Progenitor cell of endocrine pancreas (in vitro differentiated cells): ENCODE results near the gene DR1. TPM values are rescaled to one million over a fixed set of nuclear protein-coding genes. Genes with fewer than 3 reads are reported as not detected.

Experiments used
- DNase-seq: peaks from one replicate; pipeline ENCODE4 v3.0.0; 2021; ENCODE audit warnings: low spot score; ENCODE audit not compliant: unreplicated experiment
- H3K27ac Mint-ChIP-seq: 2 replicates; pipeline ENCODE4 v1.8.0; 2021; ENCODE audit warnings: mild to moderate bottlenecking, moderate library complexity, mixed read lengths
- H3K27me3 Mint-ChIP-seq: 2 replicates; pipeline ENCODE4 v1.8.0; 2021; ENCODE audit warnings: mixed read lengths
- H3K36me3 Mint-ChIP-seq: 2 replicates; pipeline ENCODE4 v1.8.0; 2022; ENCODE audit warnings: mixed read lengths; ENCODE audit not compliant: insufficient read depth
- H3K4me1 Mint-ChIP-seq: 2 replicates; pipeline ENCODE4 v1.8.0; 2021; ENCODE audit warnings: low read depth, mixed read lengths
- H3K4me3 Mint-ChIP-seq: 2 replicates; pipeline ENCODE4 v1.8.0; 2021; ENCODE audit warnings: low read depth, mild to moderate bottlenecking, moderate library complexity, mixed read lengths
- H3K9me3 Mint-ChIP-seq: 2 replicates; pipeline ENCODE4 v1.8.0; 2021; ENCODE audit warnings: low read depth, mixed read lengths
- CTCF ChIP-seq: fragments of 200-600 bp; sonication (generic); IDR thresholded peaks from one replicate; pipeline ENCODE4 v1.5.0; 2021; ENCODE audit warnings: antibody characterized with exemption, mild to moderate bottlenecking; ENCODE audit not compliant: unreplicated experiment
- total RNA-seq: library from RNA; stranded (reverse); gene quantifications from 2 replicates; pipeline ENCODE4 v1.2.1, GENCODE V29; 2021

DR1 gene
- total RNA-seq, 1 donor from 2014 or later = 35.9 TPM

- H3K27me3 Mint-ChIP-seq = no peaks in the 10 kb centered on the region
- peaks cover 20% of the 10 kb centered on the region for H3K9me3 Mint-ChIP-seq
- H3K36me3 Mint-ChIP-seq = no peaks in the 10 kb centered on the region
- DNase-seq = no peak
- TF ChIP-seq CTCF = no peak
- no peak overlapping the region for H3K27ac Mint-ChIP-seq
- H3K4me1 Mint-ChIP-seq = peaks cover 4% of the 10 kb centered on the region
- H3K4me3 Mint-ChIP-seq = no peak overlapping the region
These were observed 62.5 kb downstream of the DR1 start for GRCh38 chr1:93408203-93408602.

GRCh38 chr1:93411000-93411399, 65.3 kb downstream of the DR1 start:
- Mint-ChIP-seq H3K9me3 (peaks cover 10% of the 10 kb centered on the region), H3K27ac (no peak overlapping the region), H3K27me3 (no peaks in the 10 kb centered on the region), H3K4me1 (peaks cover 9% of the 10 kb centered on the region), H3K36me3 (no peaks in the 10 kb centered on the region), H3K4me3 (no peak overlapping the region)
- DNase-seq = no peak
- no peak for TF ChIP-seq CTCF

- TF ChIP-seq CTCF = no peak
- H3K4me3 Mint-ChIP-seq = no peak overlapping the region
- H3K36me3 Mint-ChIP-seq = no peaks in the 10 kb centered on the region
- peaks cover 12% of the 10 kb centered on the region for H3K9me3 Mint-ChIP-seq
- H3K27ac Mint-ChIP-seq = no peak overlapping the region
- DNase-seq = no peak
- peaks cover 13% of the 10 kb centered on the region for H3K4me1 Mint-ChIP-seq
- no peaks in the 10 kb centered on the region for H3K27me3 Mint-ChIP-seq
These were observed 69.0 kb downstream of the DR1 start for GRCh38 chr1:93414749-93415148.

- H3K27me3 Mint-ChIP-seq = no peaks in the 10 kb centered on the region
- no peak for DNase-seq
- H3K4me3 Mint-ChIP-seq = no peak overlapping the region
- H3K9me3 Mint-ChIP-seq = peaks cover 12% of the 10 kb centered on the region
- H3K4me1 Mint-ChIP-seq = peaks cover 13% of the 10 kb centered on the region
- no peak for TF ChIP-seq CTCF
- no peak overlapping the region for H3K27ac Mint-ChIP-seq
- H3K36me3 Mint-ChIP-seq = no peaks in the 10 kb centered on the region
These were observed 69.6 kb downstream of the DR1 start for GRCh38 chr1:93415296-93415695.

GRCh38 chr1:93416183-93416582, 70.5 kb downstream of the DR1 start:
- no peaks in the 10 kb centered on the region for H3K36me3 Mint-ChIP-seq
- peaks cover 12% of the 10 kb centered on the region for H3K9me3 Mint-ChIP-seq
- no peaks in the 10 kb centered on the region for H3K27me3 Mint-ChIP-seq
- no peak overlapping the region for H3K27ac Mint-ChIP-seq
- no peak for TF ChIP-seq CTCF
- DNase-seq = no peak
- H3K4me3 Mint-ChIP-seq = no peak overlapping the region
- H3K4me1 Mint-ChIP-seq = peaks cover 9% of the 10 kb centered on the region

Other genes starting within 250 kb of the DR1 start
- 35.4 and 37.4 TPM in 2 replicates for gene TMED5, start 165.5 kb upstream of the DR1 start, total RNA-seq
- gene CCDC18, start 165.2 kb upstream of the DR1 start, total RNA-seq = 9.0 and 12.4 TPM in 2 replicates
- gene FNBP1L, start 102.2 kb downstream of the DR1 start, total RNA-seq = 132 and 136 TPM in 2 replicates